Measurements from ENCODE around the gene LARP1.

GRCh38 chr5:154782812-154783592 lies 27.8 kb downstream of the LARP1 start:
- no peak for TF ChIP-seq POLR2A (IDR thresholded peaks at IDR 0.05)
- TF ChIP-seq CTCF (IDR thresholded peaks at IDR 0.05), result no peak
